ENCODE data around the gene LRRC17. TPM values are rescaled to one million over a fixed set of nuclear protein-coding genes. Genes with fewer than 3 reads are reported as not detected.

LRRC17 gene
- total and polyA plus RNA-seq, 2 donors (not counting 1 experiment from before 2014, with no cell fraction given): 0.86 to 1.4 TPM

GRCh38 chr7:102988088-102988487 lies 75.3 kb downstream of the LRRC17 start:
- peaks cover 6% of the 10 kb centered on the region for H3K4me1 Mint-ChIP-seq
- WGBS (ENCODE audit: insufficient coverage): no CpG with 5 or more reads among the region's 2 CpGs
- intact Hi-C loops (cut with micrococcal nuclease): no loop called here
- no peak overlapping the region for H3K27ac Mint-ChIP-seq
- Histone ChIP-seq H3K4me1 (ENCODE audit: control insufficient read depth in 2 of 2, insufficient read depth in 2 of 2, low read length in 2 of 2) (no peaks in the 10 kb centered on the region), H3K4me3 (ENCODE audit: control extremely low read depth in 1 of 5, extremely low read depth in 1 of 5, insufficient read depth in 1 of 5, low read depth in 2 of 5, low read length in 4 of 5) (no peak overlapping the region), H3K27ac (ENCODE audit: low read length in 2 of 2) (no peak overlapping the region), H3K9ac (ENCODE audit: low read length) (no peak overlapping the region), H3K79me2 (ENCODE audit: control insufficient read depth, insufficient read depth, low read length) (no peaks in the 10 kb centered on the region), H3K4me2 (replicated peaks; ENCODE audit: low read depth, low read length, poor library complexity, severe bottlenecking) (no peak overlapping the region), H3K36me3 (replicated peaks in 1 of 2; ENCODE audit: control extremely low read depth in 1 of 2, control insufficient read depth in 1 of 2, extremely low read depth in 1 of 2, insufficient read depth in 2 of 2, low read length in 1 of 2) (no peaks in the 10 kb centered on the region), H3K27me3 (replicated peaks in 1 of 4; ENCODE audit: control extremely low read depth in 1 of 4, control insufficient read depth in 3 of 4, insufficient read depth in 4 of 4, low read length in 3 of 4) (no peaks in the 10 kb centered on the region), H4K20me1 (ENCODE audit: control insufficient read depth, insufficient read depth, low read length, poor library complexity, severe bottlenecking) (no peaks in the 10 kb centered on the region), H3K9me3 (ENCODE audit: control extremely low read depth in 1 of 3, control insufficient read depth in 2 of 3, insufficient read depth in 1 of 3, low read length in 2 of 3) (no peaks in the 10 kb centered on the region), H2AFZ (ENCODE audit: insufficient read depth, low read depth, low read length, poor library complexity, severe bottlenecking) (no peak overlapping the region)
- ChIA-PET CTCF (no interaction called here), POLR2A (no interaction called here)
- no peak for DNase-seq
- H3K9me3 Mint-ChIP-seq (ENCODE audit: insufficient read depth): no peaks in the 10 kb centered on the region
- no peak overlapping the region for H3K4me3 Mint-ChIP-seq
- TF ChIP-seq EZH2 (IDR thresholded peaks at IDR 0.05; ENCODE audit: borderline replicate concordance, insufficient read depth, low read depth, low read length, poor library complexity, severe bottlenecking) (no peak), CTCF (IDR thresholded peaks at IDR 0.05) (no peak)
- no peak for ATAC-seq (ENCODE audit: low read depth)
- H3K27me3 Mint-ChIP-seq: no peaks in the 10 kb centered on the region

GRCh38 chr7:102988631-102989560 lies 76.1 kb downstream of the LRRC17 start:
- no peaks in the 10 kb centered on the region for H3K27me3 ChIP-seq (replicated peaks in 1 of 4; ENCODE audit: control extremely low read depth in 1 of 4, control insufficient read depth in 3 of 4, insufficient read depth in 4 of 4, low read length in 3 of 4)
- ATAC-seq (ENCODE audit: low read depth): no peak
- intact Hi-C loops (cut with micrococcal nuclease): no loop called here
- Mint-ChIP-seq H3K9me3 (ENCODE audit: insufficient read depth) (no peaks in the 10 kb centered on the region), H3K27ac (no peak overlapping the region), H3K4me1 (peaks cover 6% of the 10 kb centered on the region), H3K4me3 (no peak overlapping the region), H3K27me3 (no peaks in the 10 kb centered on the region)
- no peaks in the 10 kb centered on the region for H4K20me1 ChIP-seq (ENCODE audit: control insufficient read depth, insufficient read depth, low read length, poor library complexity, severe bottlenecking)
- no peak overlapping the region for H3K27ac ChIP-seq (ENCODE audit: low read length in 2 of 2)
- CTCF ChIA-PET: no interaction called here
- WGBS (ENCODE audit: insufficient coverage): 81% methylated on average over 2 of the region's 6 CpGs
- no peak overlapping the region for H3K4me3 ChIP-seq (ENCODE audit: control extremely low read depth in 1 of 5, extremely low read depth in 1 of 5, insufficient read depth in 1 of 5, low read depth in 2 of 5, low read length in 4 of 5)
- TF ChIP-seq CTCF (IDR thresholded peaks at IDR 0.05): no peak
- no peak overlapping the region for H3K9ac ChIP-seq (ENCODE audit: low read length)
- no peaks in the 10 kb centered on the region for H3K36me3 ChIP-seq (replicated peaks in 1 of 2; ENCODE audit: control extremely low read depth in 1 of 2, control insufficient read depth in 1 of 2, extremely low read depth in 1 of 2, insufficient read depth in 2 of 2, low read length in 1 of 2)
- no peak overlapping the region for H3K4me2 ChIP-seq (replicated peaks; ENCODE audit: low read depth, low read length, poor library complexity, severe bottlenecking)
- POLR2A ChIA-PET: no interaction called here
- no peaks in the 10 kb centered on the region for H3K9me3 ChIP-seq (ENCODE audit: control extremely low read depth in 1 of 3, control insufficient read depth in 2 of 3, insufficient read depth in 1 of 3, low read length in 2 of 3)
- DNase-seq: no peak
- H3K4me1 ChIP-seq (ENCODE audit: control insufficient read depth in 2 of 2, insufficient read depth in 2 of 2, low read length in 2 of 2): no peaks in the 10 kb centered on the region
- peak overlapping the region; percentile 49 for H2AFZ ChIP-seq (ENCODE audit: insufficient read depth, low read depth, low read length, poor library complexity, severe bottlenecking)
- no peaks in the 10 kb centered on the region for H3K79me2 ChIP-seq (ENCODE audit: control insufficient read depth, insufficient read depth, low read length)
